Fibroblast of lung (primary cell): Measurements from ENCODE around the gene CACUL1. TPM values are rescaled to one million over a fixed set of nuclear protein-coding genes. Genes with fewer than 3 reads are reported as not detected.

Experiments
- DNase-seq, 2 donors: peaks; one replicate each; pipeline versions ENCODE4 v3.0.0 to v3.0.0-alpha.2; 2010; ENCODE audit warnings: low read depth in 2 of 2
- H2AFZ ChIP-seq: 2 replicates; pipeline ENCODE4 v1.5.1; 2012; ENCODE audit warnings: low read length, control low read depth, inconsistent platforms
- H3K27ac ChIP-seq: 2 replicates; pipeline ENCODE4 v1.5.1; 2011; ENCODE audit warnings: low read length, control low read depth; ENCODE audit not compliant: insufficient read depth
- H3K27me3 ChIP-seq: 2 replicates; pipeline ENCODE4 v1.5.1; 2011; ENCODE audit warnings: mild to moderate bottlenecking, low read length; ENCODE audit not compliant: control insufficient read depth, insufficient read depth
- H3K36me3 ChIP-seq: 2 replicates; pipeline ENCODE4 v1.5.1; 2011; ENCODE audit warnings: low read length; ENCODE audit not compliant: control insufficient read depth, insufficient read depth
- H3K4me1 ChIP-seq: 2 replicates; pipeline ENCODE4 v1.5.1; 2011; ENCODE audit warnings: low read length; ENCODE audit not compliant: control insufficient read depth, insufficient read depth; ENCODE audit errors: extremely low read depth
- H3K4me2 ChIP-seq: 2 replicates; pipeline ENCODE4 v1.5.1; 2011; ENCODE audit warnings: low read length, control low read depth; ENCODE audit not compliant: insufficient read depth; ENCODE audit errors: extremely low read depth
- H3K4me3 ChIP-seq, 4 experiments: fragments of 200-600 bp in 1 of 4; sonication (generic) in 1 of 4; replicated peaks in 1 of 4; 2 replicates each; pipeline ENCODE4 v1.5.1; 2011 to 2016; ENCODE audit warnings: low read length in 4 of 4, low read depth in 3 of 4, mild to moderate bottlenecking in 3 of 4, control low read depth in 2 of 4, inconsistent platforms in 1 of 4, mixed read lengths in 1 of 4; ENCODE audit not compliant: insufficient read depth in 1 of 4; ENCODE audit errors: control extremely low read depth in 1 of 4
- H3K79me2 ChIP-seq: 2 replicates; pipeline ENCODE4 v1.5.1; 2012; ENCODE audit warnings: mild to moderate bottlenecking, low read length, inconsistent platforms; ENCODE audit not compliant: control insufficient read depth, insufficient read depth
- H3K9ac ChIP-seq: 2 replicates; pipeline ENCODE4 v1.5.1; 2011; ENCODE audit warnings: mild to moderate bottlenecking, low read length, control low read depth; ENCODE audit not compliant: insufficient read depth
- H3K9me3 ChIP-seq: 2 replicates; pipeline ENCODE4 v1.5.1; 2012; ENCODE audit warnings: low read depth, low read length; ENCODE audit not compliant: control insufficient read depth, insufficient read depth
- H4K20me1 ChIP-seq: 2 replicates; pipeline ENCODE4 v1.5.1; 2011; ENCODE audit warnings: low read length; ENCODE audit not compliant: control insufficient read depth, insufficient read depth; ENCODE audit errors: extremely low read depth
- CTCF ChIP-seq, 2 donors: IDR thresholded peaks in 1 of 2; conservative IDR thresholded peaks in 1 of 2; 1 replicate in 1 of 2; 2 replicates in 1 of 2; pipeline ENCODE4 v1.5.1; 2011 to 2012; ENCODE audit warnings: low read length in 2 of 2, control low read depth in 1 of 2, inconsistent platforms in 1 of 2, low read depth in 1 of 2, mild to moderate bottlenecking in 1 of 2
- EZH2 ChIP-seq: IDR thresholded peaks from 2 replicates; pipeline ENCODE4 v1.5.1; 2012; ENCODE audit warnings: low read length, control low read depth, mild to moderate bottlenecking; ENCODE audit errors: missing control alignments
- polyA plus RNA-seq, 2 donors: library from polyadenylated mRNA; depleted of rRNA in 1 of 2; stranded (reverse) in 1 of 2; unstranded in 1 of 2; fragments of >200 nt; gene quantifications; 2 replicates each; pipeline ENCODE4 v1.2.1, GENCODE V29; 2011 to 2012; ENCODE audit warnings: missing spikeins in 1 of 2
- total RNA-seq: library from RNA; depleted of rRNA; stranded (reverse); fragments of >200 nt; gene quantifications from 2 replicates; pipeline ENCODE4 v1.2.1, GENCODE V29; 2014

CACUL1 gene
- total and polyA plus RNA-seq, 2 donors (not counting 1 experiment from before 2014, with no cell fraction given): 15.7 to 25.3 TPM

GRCh38 chr10:118771976-118772375, 17.2 kb upstream of the CACUL1 start:
- Histone ChIP-seq H3K79me2 (no peaks in the 10 kb centered on the region), H3K27me3 (no peaks in the 10 kb centered on the region), H3K4me2 (no peak overlapping the region), H4K20me1 (no peaks in the 10 kb centered on the region), H3K9me3 (no peaks in the 10 kb centered on the region), H3K4me3 (no peak overlapping the region), H3K4me1 (no peaks in the 10 kb centered on the region), H3K27ac (no peak overlapping the region), H2AFZ (no peak overlapping the region), H3K9ac (no peak overlapping the region), H3K36me3 (no peaks in the 10 kb centered on the region)
- TF ChIP-seq CTCF (conservative IDR thresholded peaks at IDR 0.05 in 1 of 2, IDR thresholded peaks at IDR 0.05 in 1 of 2; ENCODE audit: low read depth in 1 of 2, low read length in 2 of 2) (no peak), EZH2 (no peak)
- no peak for DNase-seq

- Histone ChIP-seq H3K27ac (no peak overlapping the region), H3K4me2 (no peak overlapping the region), H3K4me3 (no peak overlapping the region), H3K9me3 (no peaks in the 10 kb centered on the region), H3K4me1 (no peaks in the 10 kb centered on the region), H4K20me1 (no peaks in the 10 kb centered on the region), H3K9ac (no peak overlapping the region), H2AFZ (no peak overlapping the region), H3K27me3 (no peaks in the 10 kb centered on the region), H3K79me2 (no peaks in the 10 kb centered on the region), H3K36me3 (no peaks in the 10 kb centered on the region)
- TF ChIP-seq EZH2: no peak
- TF ChIP-seq CTCF (conservative IDR thresholded peaks at IDR 0.05 in 1 of 2, IDR thresholded peaks at IDR 0.05 in 1 of 2; ENCODE audit: low read depth in 1 of 2, low read length in 2 of 2): no peak
- no peak for DNase-seq
These were observed 15.3 kb upstream of the CACUL1 start for GRCh38 chr10:118769898-118770600.

- no peaks in the 10 kb centered on the region for H4K20me1 ChIP-seq
- no peaks in the 10 kb centered on the region for H3K36me3 ChIP-seq
- no peak overlapping the region for H3K4me2 ChIP-seq
- no peaks in the 10 kb centered on the region for H3K79me2 ChIP-seq
- H3K4me1 ChIP-seq: no peaks in the 10 kb centered on the region
- DNase-seq: no peak
- no peak overlapping the region for H2AFZ ChIP-seq
- H3K9me3 ChIP-seq: no peaks in the 10 kb centered on the region
- H3K27ac ChIP-seq: no peak overlapping the region
- TF ChIP-seq EZH2 (no peak), CTCF (conservative IDR thresholded peaks at IDR 0.05 in 1 of 2, IDR thresholded peaks at IDR 0.05 in 1 of 2; ENCODE audit: low read depth in 1 of 2, low read length in 2 of 2) (no peak)
- H3K9ac ChIP-seq: no peak overlapping the region
- H3K27me3 ChIP-seq: no peaks in the 10 kb centered on the region
- no peak overlapping the region for H3K4me3 ChIP-seq
These were observed 13.5 kb upstream of the CACUL1 start for GRCh38 chr10:118768041-118768919.
